NCI-H2196 treated with DMSO at 0.1 percent for 48 hours (cell line): ENCODE measurements around the gene RAB11FIP4.
A peak's percentile ranks its signal among the peaks of the same experiment; 100 is the strongest.

Experiments used
- DNase-seq: peaks from one replicate; lab custom pipeline; 2025; ENCODE audit not compliant: unreplicated experiment; lab: John Stamatoyannopoulos, UW

The RAB11FIP4 gene

DNA sequence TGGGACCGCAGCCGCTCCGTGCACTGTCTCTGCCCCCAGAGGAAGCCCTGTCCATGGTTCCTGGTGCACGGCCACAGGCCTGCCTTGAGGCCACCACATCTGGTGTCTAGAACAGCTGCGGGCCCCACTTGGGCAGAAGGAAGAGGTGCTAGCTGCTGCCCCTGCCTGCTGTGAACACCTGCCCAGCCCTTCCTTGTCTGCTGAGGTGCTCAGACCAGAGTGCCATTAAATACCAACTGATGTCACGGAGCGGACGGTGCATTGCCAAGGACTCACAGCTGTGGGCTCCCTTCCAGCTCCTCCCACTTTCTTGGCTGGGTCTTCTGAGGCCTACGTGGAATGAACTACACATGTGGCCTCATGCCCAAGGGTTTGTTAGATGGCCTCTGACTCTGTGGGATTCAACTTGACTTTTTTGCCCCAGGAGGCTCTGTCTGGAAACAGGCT is 146.1 kb downstream of the RAB11FIP4 start:
- DNase-seq: no peak

DNA sequence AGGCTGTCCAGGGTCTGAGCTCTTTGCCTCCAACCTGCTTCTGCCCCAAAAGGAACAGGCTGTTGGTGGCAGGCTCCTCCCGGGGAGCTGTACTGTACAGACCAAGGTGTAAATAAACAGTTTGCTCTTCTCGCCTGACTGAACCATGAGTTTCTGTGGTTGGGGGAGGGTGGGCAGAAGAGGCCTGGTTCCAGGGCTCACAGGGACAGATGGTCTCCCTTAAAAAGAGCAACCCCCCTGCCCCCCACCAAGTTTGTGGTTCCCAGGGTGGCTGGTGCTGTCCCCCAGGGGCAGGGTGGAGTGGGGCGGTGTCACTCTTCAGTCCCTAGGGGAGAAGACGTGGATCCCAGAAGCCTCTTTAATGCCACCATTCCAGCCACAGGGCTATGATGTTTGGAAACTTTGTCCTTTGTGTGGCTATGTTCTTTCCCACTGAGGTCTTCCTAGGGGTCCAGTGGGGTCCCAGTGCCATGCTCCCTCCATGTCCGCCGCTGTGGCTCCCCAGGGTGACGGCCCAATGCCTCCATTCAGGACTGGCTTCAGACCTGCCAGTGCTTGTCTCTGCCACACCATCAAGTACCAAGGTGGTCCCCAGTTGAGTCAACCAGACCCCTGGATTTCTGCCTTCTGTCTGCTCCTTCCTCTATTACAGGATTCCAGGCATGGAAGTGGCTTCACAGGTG is 146.7 kb downstream of the RAB11FIP4 start:
- no peak for DNase-seq

DNA sequence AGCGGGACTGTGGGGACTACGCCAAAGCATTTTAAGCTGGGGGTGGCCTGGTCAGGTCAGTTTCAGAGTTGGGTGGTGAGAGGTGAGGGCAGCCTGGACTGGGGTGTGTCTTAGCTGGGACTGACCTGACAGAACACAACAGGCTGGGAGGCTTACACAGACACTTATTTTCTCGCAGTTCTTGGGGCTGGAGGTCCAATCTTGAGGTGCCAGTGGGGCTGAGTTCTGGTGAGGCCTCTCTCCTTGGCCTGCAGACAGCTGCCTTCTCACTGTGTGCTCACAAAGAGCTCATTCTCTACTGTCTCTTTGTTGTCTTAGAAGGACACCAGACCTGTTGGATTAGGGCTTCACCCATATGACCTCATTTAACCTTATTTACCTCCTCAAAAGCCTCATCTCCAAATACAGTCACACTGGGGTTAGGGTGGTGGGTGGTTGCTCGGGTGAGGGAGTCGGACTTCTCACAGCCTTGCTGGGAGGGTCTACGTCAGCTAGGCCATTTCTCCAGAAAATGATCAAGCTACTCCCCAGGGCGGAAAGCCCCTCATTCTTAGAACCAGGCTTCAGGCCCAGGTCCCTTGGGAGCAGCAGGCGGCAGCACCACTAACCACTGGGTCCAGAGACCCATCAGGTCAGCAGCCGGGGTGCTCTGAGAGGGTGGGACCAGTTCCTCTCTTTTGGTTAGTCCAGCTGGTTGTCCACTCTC is 149.3 kb downstream of the RAB11FIP4 start:
- no peak for DNase-seq

DNA sequence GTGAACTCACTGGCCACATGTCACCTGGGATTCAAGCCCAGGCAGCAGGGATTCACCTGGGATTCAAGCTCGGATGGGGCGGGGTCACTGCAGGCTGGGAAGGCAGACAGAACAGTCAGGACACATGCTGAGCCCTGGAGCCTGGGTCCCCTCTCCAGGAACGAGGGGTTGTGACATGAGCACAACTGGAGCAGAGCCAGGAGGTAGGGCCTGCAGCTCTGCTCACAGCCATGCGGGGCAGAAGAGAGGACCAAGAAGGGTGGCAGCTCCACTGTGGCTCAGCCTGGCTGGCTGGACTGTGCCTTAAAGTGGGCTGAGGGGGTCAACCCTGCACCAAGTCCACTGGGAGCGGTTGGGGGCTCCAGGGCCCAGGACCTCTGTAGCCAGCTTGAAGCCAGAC is 150.1 kb downstream of the RAB11FIP4 start:
- DNase-seq: no peak

DNA sequence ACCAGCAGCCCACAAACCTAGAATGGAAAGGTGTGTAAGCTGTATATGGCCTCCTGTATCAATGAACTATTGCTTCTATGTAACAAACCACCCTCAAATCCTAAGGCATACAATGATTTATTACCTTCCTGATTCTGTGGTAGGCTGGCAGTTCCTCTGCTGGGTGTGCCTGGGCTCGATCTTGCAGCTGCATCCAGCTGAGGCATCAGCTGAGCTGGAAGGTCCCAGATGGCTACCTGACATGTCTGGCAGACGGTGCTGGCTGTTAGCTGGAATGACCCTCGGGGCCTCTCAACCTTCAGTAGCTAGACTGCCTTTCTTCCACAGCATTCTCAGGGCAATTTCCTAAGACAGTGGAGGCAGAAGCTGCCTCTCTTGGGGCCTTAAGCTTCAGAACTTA is 152.7 kb downstream of the RAB11FIP4 start:
- no peak for DNase-seq

DNA sequence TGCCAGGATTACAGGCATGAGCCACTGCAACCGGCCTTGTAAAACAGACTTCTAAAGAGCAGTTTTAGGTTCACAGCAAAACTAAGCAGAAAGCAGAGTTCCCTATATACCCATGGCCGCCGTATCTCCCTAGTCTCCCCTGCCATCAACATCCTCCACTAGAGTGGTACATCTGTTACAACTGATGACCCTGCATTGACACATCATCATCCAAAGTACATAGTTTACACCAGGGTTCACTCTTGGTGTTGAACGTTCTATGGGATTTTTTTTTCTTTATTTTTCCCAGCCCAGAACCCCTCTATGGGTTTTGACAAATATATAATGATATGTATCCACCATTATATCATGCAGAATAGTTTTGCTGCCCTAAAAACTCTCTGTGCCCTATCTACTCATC is 155.2 kb downstream of the RAB11FIP4 start:
- DNase-seq: no peak

DNA sequence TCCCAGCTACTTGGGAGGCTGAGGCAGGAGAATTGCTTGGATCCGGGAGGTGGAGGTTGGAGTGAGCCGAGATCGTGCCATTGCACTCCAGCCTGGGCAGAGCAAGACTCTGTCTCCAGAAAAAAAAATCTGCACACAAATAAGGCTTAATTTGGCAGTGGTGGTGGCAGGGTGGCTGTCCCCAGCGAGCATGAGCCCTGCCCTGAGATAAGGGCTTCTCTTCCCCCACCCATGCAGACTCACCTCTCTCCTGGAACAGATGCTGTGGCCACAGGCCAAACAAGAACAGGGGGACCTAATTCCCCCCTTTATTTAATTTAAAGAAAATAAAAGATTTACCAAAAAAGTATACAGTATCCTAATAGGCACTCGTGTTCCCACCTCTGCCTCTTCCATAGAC is 157.2 kb downstream of the RAB11FIP4 start:
- no peak for DNase-seq

DNA sequence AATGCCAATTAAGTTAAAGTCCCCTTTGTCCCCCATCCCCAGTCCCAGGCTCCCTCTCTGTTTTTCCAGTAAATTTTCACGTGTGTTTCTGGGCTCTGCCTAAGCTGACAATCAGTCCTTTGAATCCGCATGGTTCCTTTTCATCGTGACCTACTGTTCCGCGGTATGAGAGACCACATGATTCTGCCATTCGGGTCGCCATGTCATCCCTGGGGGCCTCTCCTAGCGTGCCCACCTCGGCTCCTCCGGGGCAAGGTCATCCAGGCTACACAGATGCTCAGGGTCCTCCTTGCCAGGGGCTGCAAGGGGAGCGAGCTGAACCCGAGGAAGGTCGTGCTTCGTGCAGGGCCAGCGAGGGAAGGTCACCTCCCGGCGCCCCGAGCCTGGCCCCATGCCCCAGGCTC is 157.6 kb downstream of the RAB11FIP4 start:
- no peak for DNase-seq

DNA sequence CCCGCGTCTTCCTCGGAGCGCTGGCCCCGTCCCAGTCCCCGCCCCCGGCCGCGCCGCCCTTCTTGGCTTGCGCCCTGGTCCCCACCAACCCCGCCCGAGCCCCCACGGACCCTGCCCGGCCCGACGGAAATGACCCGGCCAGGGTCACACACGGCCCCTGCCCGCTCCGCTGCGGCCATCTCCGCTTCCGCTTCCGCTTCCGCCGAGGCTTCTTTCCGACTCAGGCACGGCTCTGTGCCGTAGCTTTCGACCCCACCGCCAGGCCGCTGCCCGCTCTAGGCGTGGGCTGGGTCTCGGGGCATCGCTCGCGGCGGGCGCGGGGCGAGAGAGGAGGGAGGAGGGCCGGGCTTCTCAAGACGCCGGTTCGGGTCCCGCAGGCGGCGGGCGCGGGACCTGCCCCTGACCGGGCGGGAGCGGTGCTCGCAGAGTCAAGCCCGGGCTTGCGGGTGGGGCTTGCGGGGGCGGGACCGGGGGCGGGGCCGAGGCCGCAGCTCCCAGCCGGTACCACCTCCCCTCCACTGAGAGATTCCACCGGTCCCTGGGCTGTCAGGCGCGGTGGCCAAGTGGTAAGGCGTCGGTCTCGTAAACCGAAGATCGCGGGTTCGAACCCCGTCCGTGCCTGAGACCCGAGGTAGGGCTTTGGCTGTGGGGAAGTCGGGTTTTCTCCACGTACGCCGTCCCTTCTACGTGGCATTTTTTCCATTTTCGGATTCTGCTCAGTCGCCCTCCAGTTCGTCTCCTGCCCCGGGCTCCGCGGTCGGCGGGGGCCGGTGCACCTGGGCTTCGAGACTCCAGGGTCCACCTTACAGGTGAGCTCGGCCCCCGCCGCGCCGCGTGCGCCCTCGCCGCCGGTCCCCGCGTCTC is 158.3 kb downstream of the RAB11FIP4 start:
- DNase-seq: peak; percentile 7

DNA sequence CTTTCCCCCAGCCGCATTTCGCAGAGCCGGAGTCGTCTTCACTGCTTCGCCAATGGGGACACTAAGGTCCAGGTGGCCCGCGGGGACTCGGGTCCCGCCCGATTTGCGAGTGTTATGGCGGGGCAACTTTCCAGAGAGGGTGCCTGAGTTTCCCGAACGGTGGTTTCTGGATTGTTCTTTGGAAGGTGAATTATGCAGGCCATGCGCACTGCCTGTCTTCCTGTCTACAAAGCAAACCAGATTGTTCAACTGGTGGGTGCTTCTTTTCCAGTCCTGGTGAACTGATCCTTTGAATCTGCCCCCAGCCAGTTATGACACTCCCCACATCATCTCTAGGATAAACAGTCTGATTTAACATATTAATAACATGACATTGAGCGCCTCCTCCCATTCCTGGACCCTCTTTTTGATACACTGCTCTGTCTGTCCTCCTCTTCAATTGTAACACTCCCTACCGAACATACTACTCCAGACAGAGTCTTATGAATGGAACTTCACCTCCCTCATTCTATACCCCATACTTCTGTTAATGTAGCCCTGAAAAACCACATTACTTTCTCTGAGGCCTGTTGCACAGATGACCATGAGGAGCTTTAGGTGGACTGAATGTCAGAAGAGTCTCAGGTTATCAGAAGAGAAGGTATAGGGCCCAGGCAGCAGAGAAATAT is 159.0 kb downstream of the RAB11FIP4 start:
- DNase-seq: no peak

DNA sequence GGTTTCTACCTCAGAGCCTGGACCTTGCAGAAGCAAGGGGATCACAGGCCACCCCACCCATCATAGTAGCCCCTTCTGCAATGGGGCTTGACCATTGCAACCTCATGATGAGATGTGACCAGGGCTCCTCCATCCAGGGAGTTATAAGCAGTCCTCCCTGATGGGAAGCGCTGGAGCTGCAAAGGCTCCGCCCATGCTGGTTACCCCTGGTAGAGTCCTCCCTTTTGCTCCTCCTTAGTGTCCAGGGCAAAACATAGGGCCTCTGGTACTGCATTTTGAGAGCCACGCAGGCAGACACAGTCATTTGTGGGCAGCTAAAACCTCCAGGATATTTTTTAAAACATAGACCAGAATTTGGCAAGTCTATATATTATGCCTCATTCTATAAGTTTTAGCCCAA is 161.1 kb downstream of the RAB11FIP4 start:
- DNase-seq: no peak

DNA sequence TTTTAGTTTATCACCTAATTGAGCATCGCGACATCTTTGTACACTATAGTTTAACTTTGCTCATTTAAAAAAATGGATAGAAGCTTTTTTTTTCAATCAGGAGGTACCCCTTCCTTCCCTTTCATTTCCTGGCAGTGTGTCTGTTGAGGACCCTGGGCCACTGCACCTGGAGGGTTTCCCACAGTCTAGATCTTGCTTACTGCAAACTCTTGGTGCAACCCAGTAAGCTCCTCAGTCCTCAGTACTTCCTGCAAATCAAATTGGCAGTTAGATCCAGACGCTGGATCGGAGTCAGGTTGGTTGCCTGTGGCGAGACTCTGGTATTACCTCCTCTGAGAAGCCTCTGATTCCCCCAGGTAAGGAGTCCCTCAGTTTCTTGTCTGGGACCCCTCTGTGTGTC is 162.0 kb downstream of the RAB11FIP4 start:
- no peak for DNase-seq

DNA sequence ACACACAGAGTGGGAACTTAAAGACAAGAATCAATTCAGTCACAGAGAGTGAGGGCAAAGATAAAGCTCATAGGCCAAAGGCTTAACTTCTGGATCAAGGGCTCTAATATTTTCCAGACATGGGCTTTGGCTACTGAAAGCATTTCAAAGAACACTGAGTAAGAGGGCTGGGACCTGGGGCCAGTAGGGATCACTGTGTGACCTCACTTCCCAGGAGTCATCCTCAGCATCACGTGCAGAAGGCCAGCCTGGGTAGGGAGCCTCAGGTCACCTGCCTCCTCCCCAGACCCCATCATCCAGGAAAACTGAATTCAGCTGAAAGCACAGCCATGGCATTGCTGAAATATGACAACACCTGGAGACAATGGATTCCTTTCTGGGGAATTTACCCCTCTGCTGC is 163.5 kb downstream of the RAB11FIP4 start:
- DNase-seq: no peak

DNA sequence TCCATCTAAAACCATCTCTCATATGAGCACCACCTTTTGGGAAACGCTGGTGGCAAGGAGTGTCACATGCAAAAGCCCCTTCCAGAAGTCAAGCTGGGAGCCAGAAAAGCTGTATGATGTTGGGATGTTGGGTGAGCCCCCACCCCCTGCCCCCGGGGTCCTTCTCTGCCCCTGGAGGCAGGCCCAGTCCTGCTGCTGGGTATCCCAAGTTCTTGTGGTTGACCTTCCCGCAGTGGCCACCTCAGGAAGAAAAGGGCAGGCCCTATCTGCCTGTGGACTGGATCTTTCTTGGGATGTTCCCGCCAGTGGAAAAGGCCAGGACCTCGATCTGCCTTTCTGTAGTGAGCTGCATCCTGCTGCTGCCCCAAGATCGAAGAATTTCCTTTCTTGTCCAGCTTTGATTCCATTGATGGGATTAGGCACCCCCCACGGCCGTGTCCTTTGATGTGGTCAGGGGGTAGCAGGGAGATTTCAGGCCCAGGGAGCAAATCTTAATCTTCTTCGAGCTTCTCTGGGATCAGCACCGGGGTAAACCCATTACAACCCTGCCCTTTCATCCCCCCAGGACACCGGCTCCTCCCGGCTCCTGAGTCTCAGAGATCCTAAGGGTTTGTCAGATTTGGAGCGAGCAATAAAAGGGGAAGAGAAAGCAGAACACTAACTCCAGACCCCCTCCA is 165.6 kb downstream of the RAB11FIP4 start:
- DNase-seq: no peak

DNA sequence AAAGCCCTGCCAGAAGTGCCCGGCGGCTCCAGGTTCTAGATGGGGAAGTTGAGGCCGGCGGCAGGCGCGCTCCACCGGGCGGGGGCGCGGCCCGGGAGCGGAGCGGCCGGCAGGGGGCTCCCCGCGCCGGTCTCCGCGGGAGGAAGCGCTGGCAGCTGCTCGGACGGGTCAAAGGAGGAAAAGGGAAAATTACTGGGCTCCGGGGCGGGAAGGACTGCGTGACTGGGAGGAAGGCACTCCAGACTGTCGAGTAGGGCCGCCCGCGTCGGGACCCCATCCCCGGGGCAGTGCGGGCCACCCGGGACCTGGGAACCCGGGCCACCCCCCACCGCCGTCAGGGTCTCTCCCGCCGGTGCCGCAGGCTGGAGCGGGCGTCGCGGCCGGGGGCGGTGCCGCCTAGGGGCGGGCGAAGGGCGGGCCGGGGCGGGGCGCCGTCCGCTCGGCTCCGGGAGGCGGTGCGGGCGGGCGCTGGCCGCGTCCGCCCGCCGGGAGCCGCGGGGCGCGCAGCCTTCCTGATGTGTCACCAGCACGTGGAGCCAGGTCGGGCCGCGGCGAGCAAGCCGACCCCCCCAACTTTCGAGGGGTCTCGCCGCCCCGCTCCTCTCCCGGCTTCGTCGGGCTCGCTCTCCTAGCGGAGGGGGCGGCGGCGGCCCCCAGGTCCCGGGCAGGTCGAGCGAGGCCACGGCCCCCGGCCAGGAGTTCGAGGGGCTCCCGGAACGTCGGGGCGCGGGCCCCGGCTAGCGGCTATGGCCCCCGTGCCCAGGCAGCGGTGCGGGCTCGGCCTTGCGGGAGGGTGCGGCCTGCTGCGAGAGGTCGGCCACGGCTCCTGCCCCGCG is 167.5 kb downstream of the RAB11FIP4 start:
- peak; percentile 27 for DNase-seq

DNA sequence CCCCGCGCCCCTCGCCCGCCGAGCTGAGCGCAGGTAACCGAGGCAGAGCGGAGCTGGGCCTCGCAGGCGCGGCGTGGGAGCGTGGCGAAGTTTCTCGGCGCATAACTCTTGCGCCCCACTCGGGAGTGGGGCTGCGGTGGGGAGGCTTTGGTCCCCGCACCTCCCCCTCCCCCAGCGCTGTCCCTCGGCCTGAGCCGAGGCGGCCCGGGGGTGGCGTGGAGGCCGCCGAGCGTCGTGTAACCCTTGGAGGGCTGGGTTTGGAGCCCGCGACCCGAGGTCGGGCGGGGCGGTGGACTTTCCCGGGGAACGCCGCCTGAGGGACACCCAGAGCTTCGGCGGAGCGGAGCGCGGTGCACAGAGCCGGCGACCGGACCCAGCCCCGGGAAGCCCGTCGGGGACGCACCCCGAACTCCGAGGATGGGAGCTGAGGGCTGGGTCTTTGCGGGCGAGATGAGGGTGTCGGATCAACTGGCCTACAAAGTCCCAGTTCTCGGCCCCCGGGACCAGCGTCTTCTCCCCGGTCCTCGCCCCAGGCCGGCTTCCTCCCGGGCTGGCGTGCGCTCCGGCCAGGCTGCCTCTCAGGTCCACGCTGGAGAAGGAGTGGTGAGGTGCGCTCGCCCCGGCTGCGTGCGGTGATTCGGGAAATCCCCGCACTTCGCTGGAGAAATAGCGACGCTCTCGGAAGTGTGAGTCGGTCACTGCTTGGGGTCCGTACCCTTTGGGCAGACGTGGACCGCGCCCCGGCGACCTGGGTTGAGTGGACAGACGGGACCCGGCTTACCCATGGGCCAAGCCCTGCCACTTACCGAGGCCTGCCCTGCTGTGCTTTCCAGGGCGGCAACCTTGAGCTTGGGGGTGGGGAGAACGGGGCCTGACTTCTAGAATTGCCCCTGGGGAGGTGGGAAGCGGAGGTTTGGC is 168.4 kb downstream of the RAB11FIP4 start:
- DNase-seq: no peak

DNA sequence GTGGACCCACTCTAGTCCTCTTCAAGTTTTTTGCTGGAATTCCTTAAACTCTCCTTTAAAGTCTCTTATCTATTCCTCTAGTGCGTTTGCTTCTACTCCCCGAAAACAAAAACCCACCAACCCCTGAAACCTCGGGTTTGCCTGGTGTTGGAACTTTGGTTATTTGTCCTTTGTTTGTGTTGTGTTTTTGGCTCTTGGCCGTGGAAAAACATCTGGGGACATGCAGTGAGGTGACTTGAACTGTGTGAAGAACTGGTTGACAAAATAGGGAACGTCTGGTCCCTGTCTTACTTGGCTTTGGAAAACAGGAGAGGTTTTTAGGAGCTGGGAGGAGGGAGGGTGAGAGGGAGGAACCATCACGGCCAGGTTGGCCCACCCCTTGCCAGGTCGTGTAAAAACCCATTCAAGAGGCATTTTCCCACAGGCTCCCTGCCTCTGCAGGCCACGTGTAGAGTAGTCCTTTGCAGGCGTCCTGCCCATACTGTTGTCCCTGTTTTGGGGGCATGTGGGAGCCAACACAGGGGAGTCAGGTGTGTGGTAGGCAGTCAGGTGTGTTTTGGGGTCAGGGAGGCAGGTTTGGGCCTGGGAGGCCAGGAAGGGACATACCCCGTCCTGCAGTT is 169.3 kb downstream of the RAB11FIP4 start:
- no peak for DNase-seq
